HG03378 (cell line): ENCODE results near the gene SLCO2B1.

Experiments used
- ATAC-seq: cut with Tn5 transposase; IDR thresholded peaks from one replicate; pipeline ENCODE4 v1.9.1; 2021; ENCODE audit warnings: mild to moderate bottlenecking, moderate library complexity; ENCODE audit not compliant: unreplicated experiment

Gene SLCO2B1

GRCh38 chr11:75145196-75145971, 5.5 kb upstream of the SLCO2B1 start:
- no peak for ATAC-seq

- no peak for ATAC-seq
Observed at GRCh38 chr11:75145972-75146519, 4.9 kb upstream of the SLCO2B1 start.

- ATAC-seq, result no peak
Observed at GRCh38 chr11:75146711-75147110, 4.2 kb upstream of the SLCO2B1 start.

GRCh38 chr11:75147191-75147874, 3.6 kb upstream of the SLCO2B1 start:
- ATAC-seq, result no peak

GRCh38 chr11:75147875-75148263, 3.0 kb upstream of the SLCO2B1 start:
- ATAC-seq, result no peak

GRCh38 chr11:75148436-75148983, 2.4 kb upstream of the SLCO2B1 start:
- ATAC-seq, result no peak

- no peak for ATAC-seq
Observed at GRCh38 chr11:75149766-75150465, 991 bp upstream of the SLCO2B1 start.

- no peak for ATAC-seq
Observed at GRCh38 chr11:75151346-75152047, 590 bp downstream of the SLCO2B1 start.

- no peak for ATAC-seq
Observed at GRCh38 chr11:75152090-75152489, 1.2 kb downstream of the SLCO2B1 start.

- ATAC-seq, result no peak
Observed at GRCh38 chr11:75152651-75153427, 1.9 kb downstream of the SLCO2B1 start.

GRCh38 chr11:75154646-75155569, 4.0 kb downstream of the SLCO2B1 start:
- ATAC-seq, result no peak

GRCh38 chr11:75155570-75156422, 4.9 kb downstream of the SLCO2B1 start:
- ATAC-seq, result no peak

- ATAC-seq, result no peak
Observed at GRCh38 chr11:75158241-75158640, 7.3 kb downstream of the SLCO2B1 start.

GRCh38 chr11:75158696-75159150, 7.8 kb downstream of the SLCO2B1 start:
- ATAC-seq, result no peak

- no peak for ATAC-seq
Observed at GRCh38 chr11:75159151-75159953, 8.4 kb downstream of the SLCO2B1 start.

GRCh38 chr11:75160220-75160757, 9.4 kb downstream of the SLCO2B1 start:
- ATAC-seq, result no peak

GRCh38 chr11:75160880-75161279, 10.0 kb downstream of the SLCO2B1 start:
- no peak for ATAC-seq
